Adrenal gland (tissue), 5 donors: ENCODE measurements around the gene PLPPR4.

ENCODE experiments used
- CTCF ChIP-seq, 6 experiments: fragments of 450-650 bp in 4 of 6; fragments of 200-600 bp in 2 of 6; sonication (generic) in 1 of 6; IDR thresholded peaks; 1 replicate in 5 of 6; 2 replicates in 1 of 6; pipeline versions ENCODE4 v1.5.1 to v1.8.0; 2016 to 2021; ENCODE audit warnings: antibody characterized with exemption in 6 of 6, mild to moderate bottlenecking in 2 of 6, moderate library complexity in 1 of 6
- POLR2A ChIP-seq, 2 donors: fragments of 450-650 bp; IDR thresholded peaks; one replicate each; pipeline ENCODE4 v1.6.1; 2017; ENCODE audit warnings: antibody characterized with exemption in 2 of 2, mild to moderate bottlenecking in 2 of 2, moderate library complexity in 1 of 2
- donor health status: DM: no; HTN: no; CAD: no.

GRCh38 chr1:99282536-99282935 is 18.2 kb downstream of the PLPPR4 start:
- TF ChIP-seq CTCF (IDR thresholded peaks at IDR 0.05), result no peak
- no peak for TF ChIP-seq POLR2A (IDR thresholded peaks at IDR 0.05)
